GM12878 (cell line): ENCODE data around the gene SPTSSB. TPM values are rescaled to one million over a fixed set of nuclear protein-coding genes. Genes with fewer than 3 reads are reported as not detected.

Source experiments
- ATAC-seq: fragments of 200-7000 bp; cut with Tn5 transposase; 3 replicates; pipeline ENCODE4 v1.9.1; 2020; ENCODE audit warnings: mild to moderate bottlenecking, moderate library complexity
- BruUV-seq: library from RNA; stranded (reverse); fragments of 400-500 nt; replicated peaks from 2 replicates; lab custom pipeline; 2021; lab: Mats Ljungman, UMichigan
- CTCF ChIA-PET: fragments of 300-600 bp; sonication (Branson Sonifier 250); formaldehyde crosslinking; extraction: SDS; loops from one replicate; lab custom pipeline; 2021; ENCODE audit warnings: inconsistent platforms; lab: Yijun Ruan, JAX
- POLR2A ChIA-PET: fragments of 350-600 bp; formaldehyde crosslinking; extraction: SDS; loops from one replicate; lab custom pipeline; 2021; ENCODE audit warnings: inconsistent platforms; lab: Charles Lee
- RAD21 ChIA-PET: fragments of 300-600 bp; sonication (Branson Sonifier 250); formaldehyde crosslinking; loops from one replicate; lab custom pipeline; 2023; ENCODE audit warnings: antibody characterized with exemption; ENCODE audit not compliant: unreplicated experiment; lab: Charles Lee
- SMC1A ChIA-PET: fragments of 300-600 bp; sonication (Branson Sonifier 250); formaldehyde crosslinking; loops from one replicate; lab custom pipeline; 2023; ENCODE audit not compliant: unreplicated experiment, uncharacterized antibody; lab: Charles Lee
- DNase-seq: peaks from one replicate; pipeline ENCODE4 v3.0.0-alpha.2; 2011; ENCODE audit warnings: low read depth, low spot score
- FAIRE-seq: peaks from 3 replicates; lab custom pipeline; 2011; peaks lifted over from hg19 to GRCh38; lab: Jason Lieb, UNC
- H2AFZ ChIP-seq: 2 replicates; pipeline ENCODE4 v1.6.0; 2011; ENCODE audit warnings: low read depth, low read length, control low read depth; ENCODE audit not compliant: control insufficient read depth
- H3K27ac ChIP-seq: 2 replicates; pipeline ENCODE4 v1.5.1; 2011; ENCODE audit warnings: control low read depth; ENCODE audit not compliant: control insufficient read depth, insufficient read depth
- H3K27me3 ChIP-seq, 2 experiments: replicated peaks in 1 of 2; 2 replicates each; pipeline versions ENCODE4 v1.6.0 to v1.6.1; 2011; ENCODE audit warnings: low read length in 1 of 2; ENCODE audit not compliant: control insufficient read depth in 2 of 2, insufficient read depth in 2 of 2
- H3K36me3 ChIP-seq, 2 experiments: 2 replicates each; pipeline ENCODE4 v1.5.1; 2011; ENCODE audit warnings: low read length in 1 of 2; ENCODE audit not compliant: control insufficient read depth in 2 of 2, insufficient read depth in 2 of 2
- H3K4me1 ChIP-seq: 2 replicates; pipeline ENCODE4 v1.6.1; 2011; ENCODE audit warnings: mild to moderate bottlenecking, low read length, moderate library complexity, mixed read lengths; ENCODE audit not compliant: control insufficient read depth, insufficient read depth
- H3K4me2 ChIP-seq: 2 replicates; pipeline ENCODE4 v1.6.0; 2011; ENCODE audit warnings: control low read depth; ENCODE audit not compliant: control insufficient read depth, insufficient read depth
- H3K4me3 ChIP-seq: fragments of 200-600 bp; sonication (generic); 2 replicates; pipeline ENCODE4 v1.5.1; 2016
- H3K79me2 ChIP-seq: 2 replicates; pipeline ENCODE4 v1.6.0; 2011; ENCODE audit warnings: low read length; ENCODE audit not compliant: control insufficient read depth, insufficient read depth
- H3K9ac ChIP-seq: 2 replicates; pipeline ENCODE4 v1.8.0; 2011; ENCODE audit warnings: low read length, control low read depth, mixed read lengths; ENCODE audit not compliant: control insufficient read depth, insufficient read depth
- H3K9me3 ChIP-seq: replicated peaks from 3 replicates; pipeline ENCODE4 v1.5.1; 2011; ENCODE audit warnings: mild to moderate bottlenecking, low read length; ENCODE audit not compliant: control insufficient read depth, insufficient read depth
- H4K20me1 ChIP-seq: 2 replicates; pipeline ENCODE4 v1.6.0; 2011; ENCODE audit not compliant: control insufficient read depth, insufficient read depth
- BRCA1 ChIP-seq: IDR thresholded peaks from 2 replicates; pipeline ENCODE4 v1.6.1; 2011; ENCODE audit warnings: low read depth, low read length, improper control_type of control experiment
- EED ChIP-seq: sonication (generic); IDR thresholded peaks from 2 replicates; pipeline ENCODE4 v1.6.1; 2016; ENCODE audit warnings: antibody characterized with exemption, low read depth
- ETV6 ChIP-seq, 2 experiments: fragments of 450-650 bp in 1 of 2; IDR thresholded peaks in 1 of 2; conservative IDR thresholded peaks in 1 of 2; 2 replicates each; pipeline ENCODE4 v1.6.1; 2014; ENCODE audit warnings: antibody characterized with exemption in 1 of 2, borderline replicate concordance in 1 of 2, low read depth in 1 of 2, mild to moderate bottlenecking in 1 of 2, moderate library complexity in 1 of 2
- FOS ChIP-seq: IDR thresholded peaks from 3 replicates; pipeline ENCODE4 v1.6.1; 2011; ENCODE audit warnings: borderline replicate concordance; ENCODE audit not compliant: insufficient read length; ENCODE audit errors: extremely low read depth
- JUNB ChIP-seq: IDR thresholded peaks from 2 replicates; pipeline ENCODE4 v1.6.1; 2016; ENCODE audit warnings: antibody characterized with exemption, mild to moderate bottlenecking
- JUND ChIP-seq: IDR thresholded peaks from 2 replicates; pipeline ENCODE4 v1.6.1; 2012; ENCODE audit warnings: low read depth, mild to moderate bottlenecking, low read length, improper control_type of control experiment, moderate library complexity
- KLF5 ChIP-seq: fragments of 450-650 bp; IDR thresholded peaks from 2 replicates; pipeline ENCODE4 v1.6.1; 2014; ENCODE audit warnings: mild to moderate bottlenecking; ENCODE audit not compliant: partially characterized antibody
- SREBF2 ChIP-seq: IDR thresholded peaks from 2 replicates; pipeline ENCODE4 v1.6.1; 2012; ENCODE audit warnings: mild to moderate bottlenecking, low read length
- SUPT20H ChIP-seq: IDR thresholded peaks from 2 replicates; pipeline ENCODE4 v1.6.1; 2011; ENCODE audit warnings: low read depth, mild to moderate bottlenecking, low read length, moderate library complexity, borderline replicate concordance; ENCODE audit not compliant: control insufficient read depth
- TAF1 ChIP-seq: IDR thresholded peaks from 2 replicates; pipeline ENCODE4 v1.6.1; 2011; ENCODE audit warnings: mild to moderate bottlenecking, low read depth, low read length, borderline replicate concordance
- YY1 ChIP-seq: IDR thresholded peaks from 2 replicates; pipeline ENCODE4 v1.6.1; 2011; ENCODE audit warnings: low read depth, mild to moderate bottlenecking, low read length
- ZNF274 ChIP-seq: IDR thresholded peaks from one replicate; pipeline ENCODE4 v1.8.0; 2011; ENCODE audit not compliant: insufficient read length, insufficient read depth
- ZNF384 ChIP-seq: IDR thresholded peaks from 2 replicates; pipeline ENCODE4 v1.6.1; 2012; ENCODE audit warnings: low read depth, mild to moderate bottlenecking, low read length, improper control_type of control experiment, borderline replicate concordance
- WGBS: methylation state at CpG from one replicate; pipeline ENCODE4 v1.1.6; 2016; ENCODE audit warnings: low lambda C conversion rate; ENCODE audit not compliant: insufficient replicate concordance, insufficient coverage; ENCODE audit errors: missing lambda C conversion rate; 5-methylcytosine and 5-hydroxymethylcytosine counted together
- in situ Hi-C: fragments of 300-500 bp; cut with MboI; formaldehyde crosslinking; loops from 9 replicates; pipeline ENCODE4 v1.14.3; 2018; ENCODE audit warnings: mixed read lengths
- intact Hi-C: fragments of 100-400 bp; cut with micrococcal nuclease; formaldehyde crosslinking; loops from one replicate; pipeline ENCODE4 v1.14.2; 2022; ENCODE audit not compliant: unreplicated experiment
- polyA plus RNA-seq, 11 experiments: library from polyadenylated mRNA; depleted of rRNA in 4 of 11; unstranded in 6 of 11; stranded (reverse) in 5 of 11; fragments of >200 nt; fragmentation: Nextera tagmentation in 4 of 11; fragmentation: Illumina TruSeq in 1 of 11; extraction: Ambion mirVana in 4 of 11; extraction: Trizol in 1 of 11; gene quantifications; 1 replicate in 1 of 11; 2 replicates in 10 of 11; pipeline versions ENCODE4 v1.2.1 to v1.2.3, GENCODE V29; 2011 to 2016; ENCODE audit warnings: inconsistent platforms in 2 of 11, missing spikeins in 2 of 11, low read depth in 1 of 11
- total RNA-seq, 4 experiments: library from RNA; depleted of rRNA in 3 of 4; stranded (reverse); fragments of >200 nt in 3 of 4; fragmentation: Illumina TruSeq in 1 of 4; extraction: Trizol in 1 of 4; gene quantifications; 2 replicates each; pipeline versions ENCODE4 v1.2.1 to v1.2.3, GENCODE V29; 2013 to 2021
- TF ChIP-seq, protein P1 (sequence below): fragments of 450-650 bp; formaldehyde crosslinking; IDR thresholded peaks from 2 replicates; pipeline ENCODE4 v1.5.0; 2022; ENCODE audit warnings: mild to moderate bottlenecking, missing genetic modification characterization
- TF ChIP-seq, protein P2 (sequence below): fragments of 450-650 bp; IDR thresholded peaks from 2 replicates; pipeline ENCODE4 v1.6.1; 2017; ENCODE audit warnings: antibody characterized with exemption, mild to moderate bottlenecking, moderate library complexity

The SPTSSB gene
- total and polyA plus RNA-seq, 10 of the 15 experiments (the other 5 are each of a cell fraction or from before 2014, with no cell fraction given) = 0.19 to 30.6 (median 0.91) TPM

DNA sequence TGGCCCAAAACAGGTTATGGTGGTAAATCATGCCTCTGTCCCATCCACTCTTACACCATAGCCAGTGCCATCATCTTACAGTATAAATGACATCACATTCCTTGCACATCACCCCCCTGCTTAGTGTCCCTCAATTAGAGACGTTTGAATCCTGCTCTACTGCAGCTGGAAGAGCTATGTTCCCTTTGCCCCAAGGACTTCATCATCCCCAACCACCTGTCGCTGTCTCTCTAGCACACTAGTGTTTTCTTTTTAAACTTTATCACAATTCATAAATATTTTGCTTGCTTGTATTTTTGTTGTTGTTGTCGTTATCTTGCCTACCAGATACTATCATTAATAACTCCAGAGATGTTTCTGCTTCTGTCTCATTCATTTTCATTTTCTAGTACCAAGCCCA, 28.7 kb downstream of the SPTSSB start (continued):
- TF ChIP-seq FOS (no peak), KLF5 (no peak), JUND (no peak)

DNA sequence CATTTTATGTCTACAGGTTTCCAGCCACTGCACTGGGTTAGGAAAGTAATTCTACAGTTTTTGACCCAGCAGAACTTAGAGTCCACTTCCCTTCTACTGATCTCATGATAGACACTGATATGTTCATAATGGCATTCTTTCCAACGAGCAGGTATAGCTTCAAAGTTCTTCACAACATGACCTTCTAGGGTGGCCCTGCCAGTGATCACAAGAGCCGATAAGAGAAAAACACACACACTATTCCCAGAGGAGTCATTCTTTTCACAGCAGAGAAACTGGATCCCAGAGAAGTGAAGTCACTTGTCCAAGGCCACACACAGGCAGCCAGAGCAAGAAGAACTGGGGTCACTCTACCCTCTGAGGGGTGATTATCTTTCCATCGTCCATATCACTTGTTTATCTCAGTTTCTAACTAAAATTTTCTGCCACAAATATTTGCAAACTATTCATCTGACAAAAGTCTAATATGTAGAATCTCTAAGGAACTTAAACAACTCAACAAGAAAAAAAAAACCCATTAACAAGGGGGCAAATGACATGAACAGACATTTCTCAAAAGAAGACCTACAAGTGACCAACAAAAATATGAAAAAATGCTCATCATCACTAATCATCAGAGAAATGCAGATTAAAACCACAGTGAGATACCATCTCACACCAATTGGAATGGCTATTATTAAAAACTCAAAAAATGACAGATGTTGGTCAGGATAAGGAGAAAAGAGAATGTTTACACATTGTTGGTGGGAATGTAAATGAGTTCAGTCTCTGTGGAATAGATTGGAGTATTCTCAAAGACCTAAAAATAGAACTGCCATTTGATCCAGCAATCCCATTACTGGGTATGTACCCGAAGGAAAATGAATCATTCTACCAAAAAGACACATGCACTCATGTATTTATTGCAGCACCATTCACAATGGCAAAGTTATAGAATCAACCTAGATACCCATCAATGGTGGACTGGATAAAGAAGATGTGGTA, 31.5 kb downstream of the SPTSSB start:
- intact Hi-C loops = no loop called here
- Histone ChIP-seq H3K4me1 (no peaks in the 10 kb centered on the region), H3K4me3 (no peak overlapping the region), H3K79me2 (no peaks in the 10 kb centered on the region), H3K27me3 (no peaks in the 10 kb centered on the region), H3K9me3 (no peaks in the 10 kb centered on the region; the same call in 2 of the 3 replicates), H3K36me3 (no peaks in the 10 kb centered on the region), H3K9ac (no peak overlapping the region), H3K27ac (no peak overlapping the region), H4K20me1 (no peaks in the 10 kb centered on the region), H2AFZ (no peak overlapping the region), H3K4me2 (no peak overlapping the region)
- in situ Hi-C loops = no loop called here
- RAD21 ChIA-PET = no interaction called here
- POLR2A ChIA-PET = no interaction called here
- BruUV-seq = no TSS peak
- FAIRE-seq = no peak
- CTCF ChIA-PET = no interaction called here
- DNase-seq = no peak
- TF ChIP-seq YY1 (no peak), ZNF274 (no peak), ZNF384 (no peak), BRCA1 (no peak), TAF1 (no peak), EED (no peak), JUNB (no peak), KLF5 (no peak), SREBF2 (no peak), ETV6 (conservative IDR thresholded peaks at IDR 0.05 in 1 of 2, IDR thresholded peaks at IDR 0.05 in 1 of 2; ENCODE audit: borderline replicate concordance in 1 of 2, low read depth in 1 of 2) (no peak), SUPT20H (no peak)
- TF ChIP-seq, protein P1, sequence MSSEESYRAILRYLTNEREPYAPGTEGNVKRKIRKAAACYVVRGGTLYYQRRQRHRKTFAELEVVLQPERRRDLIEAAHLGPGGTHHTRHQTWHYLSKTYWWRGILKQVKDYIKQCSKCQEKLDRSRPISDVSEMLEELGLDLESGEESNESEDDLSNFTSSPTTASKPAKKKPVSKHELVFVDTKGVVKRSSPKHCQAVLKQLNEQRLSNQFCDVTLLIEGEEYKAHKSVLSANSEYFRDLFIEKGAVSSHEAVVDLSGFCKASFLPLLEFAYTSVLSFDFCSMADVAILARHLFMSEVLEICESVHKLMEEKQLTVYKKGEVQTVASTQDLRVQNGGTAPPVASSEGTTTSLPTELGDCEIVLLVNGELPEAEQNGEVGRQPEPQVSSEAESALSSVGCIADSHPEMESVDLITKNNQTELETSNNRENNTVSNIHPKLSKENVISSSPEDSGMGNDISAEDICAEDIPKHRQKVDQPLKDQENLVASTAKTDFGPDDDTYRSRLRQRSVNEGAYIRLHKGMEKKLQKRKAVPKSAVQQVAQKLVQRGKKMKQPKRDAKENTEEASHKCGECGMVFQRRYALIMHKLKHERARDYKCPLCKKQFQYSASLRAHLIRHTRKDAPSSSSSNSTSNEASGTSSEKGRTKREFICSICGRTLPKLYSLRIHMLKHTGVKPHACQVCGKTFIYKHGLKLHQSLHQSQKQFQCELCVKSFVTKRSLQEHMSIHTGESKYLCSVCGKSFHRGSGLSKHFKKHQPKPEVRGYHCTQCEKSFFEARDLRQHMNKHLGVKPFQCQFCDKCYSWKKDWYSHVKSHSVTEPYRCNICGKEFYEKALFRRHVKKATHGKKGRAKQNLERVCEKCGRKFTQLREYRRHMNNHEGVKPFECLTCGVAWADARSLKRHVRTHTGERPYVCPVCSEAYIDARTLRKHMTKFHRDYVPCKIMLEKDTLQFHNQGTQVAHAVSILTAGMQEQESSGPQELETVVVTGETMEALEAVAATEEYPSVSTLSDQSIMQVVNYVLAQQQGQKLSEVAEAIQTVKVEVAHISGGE (CRISPR knock-in tag) = no peak
- TF ChIP-seq, protein P2, sequence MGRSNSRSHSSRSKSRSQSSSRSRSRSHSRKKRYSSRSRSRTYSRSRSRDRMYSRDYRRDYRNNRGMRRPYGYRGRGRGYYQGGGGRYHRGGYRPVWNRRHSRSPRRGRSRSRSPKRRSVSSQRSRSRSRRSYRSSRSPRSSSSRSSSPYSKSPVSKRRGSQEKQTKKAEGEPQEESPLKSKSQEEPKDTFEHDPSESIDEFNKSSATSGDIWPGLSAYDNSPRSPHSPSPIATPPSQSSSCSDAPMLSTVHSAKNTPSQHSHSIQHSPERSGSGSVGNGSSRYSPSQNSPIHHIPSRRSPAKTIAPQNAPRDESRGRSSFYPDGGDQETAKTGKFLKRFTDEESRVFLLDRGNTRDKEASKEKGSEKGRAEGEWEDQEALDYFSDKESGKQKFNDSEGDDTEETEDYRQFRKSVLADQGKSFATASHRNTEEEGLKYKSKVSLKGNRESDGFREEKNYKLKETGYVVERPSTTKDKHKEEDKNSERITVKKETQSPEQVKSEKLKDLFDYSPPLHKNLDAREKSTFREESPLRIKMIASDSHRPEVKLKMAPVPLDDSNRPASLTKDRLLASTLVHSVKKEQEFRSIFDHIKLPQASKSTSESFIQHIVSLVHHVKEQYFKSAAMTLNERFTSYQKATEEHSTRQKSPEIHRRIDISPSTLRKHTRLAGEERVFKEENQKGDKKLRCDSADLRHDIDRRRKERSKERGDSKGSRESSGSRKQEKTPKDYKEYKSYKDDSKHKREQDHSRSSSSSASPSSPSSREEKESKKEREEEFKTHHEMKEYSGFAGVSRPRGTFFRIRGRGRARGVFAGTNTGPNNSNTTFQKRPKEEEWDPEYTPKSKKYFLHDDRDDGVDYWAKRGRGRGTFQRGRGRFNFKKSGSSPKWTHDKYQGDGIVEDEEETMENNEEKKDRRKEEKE = no peak
- SMC1A ChIA-PET = interaction anchor here (0.7 kb wide), 1 partner anchor 42 kb away, joined by 3 read pairs; no protein-coding TSS in a partner anchor
- WGBS = 25% methylated on average over 4 of the region's 4 CpGs
- ATAC-seq = no peak
